Endodermal cell (in vitro differentiated cells): Measurements from ENCODE around the gene RAC3. TPM values are rescaled to one million over a fixed set of nuclear protein-coding genes. Genes with fewer than 3 reads are reported as not detected.

ENCODE experiments used
- DNase-seq: peaks from one replicate; pipeline ENCODE4 v3.0.0-alpha.2; 2017
- H3K27ac ChIP-seq: 2 replicates; pipeline ENCODE4 v1.5.1; 2013; ENCODE audit warnings: mild to moderate bottlenecking, low read depth, low read length, moderate library complexity
- H3K27me3 ChIP-seq: 2 replicates; pipeline ENCODE4 v1.6.1; 2013; ENCODE audit warnings: mild to moderate bottlenecking, low read length, moderate library complexity; ENCODE audit not compliant: insufficient read depth, control insufficient read depth, poor library complexity, severe bottlenecking
- H3K36me3 ChIP-seq: 2 replicates; pipeline ENCODE4 v1.7.0; 2013; ENCODE audit warnings: mild to moderate bottlenecking, low read length, moderate library complexity; ENCODE audit not compliant: control insufficient read depth, insufficient read depth
- H3K4me1 ChIP-seq: one replicate; pipeline ENCODE4 v1.7.0; 2013; ENCODE audit warnings: low read length; ENCODE audit not compliant: control insufficient read depth, insufficient read depth
- H3K4me3 ChIP-seq: 2 replicates; pipeline ENCODE4 v1.5.1; 2013; ENCODE audit warnings: mild to moderate bottlenecking, low read length, moderate library complexity
- H3K9ac ChIP-seq: 2 replicates; pipeline ENCODE4 v1.6.1; 2013; ENCODE audit warnings: mild to moderate bottlenecking, low read length, moderate library complexity; ENCODE audit not compliant: poor library complexity, severe bottlenecking; ENCODE audit errors: extremely low read depth
- H3K9me3 ChIP-seq: 2 replicates; pipeline ENCODE4 v1.6.1; 2013; ENCODE audit warnings: mild to moderate bottlenecking, low read length, moderate library complexity; ENCODE audit not compliant: control insufficient read depth
- H3K27ac Mint-ChIP-seq: 2 replicates; pipeline ENCODE4 v1.8.0; 2020; ENCODE audit warnings: mixed read lengths
- H3K27me3 Mint-ChIP-seq: 2 replicates; pipeline ENCODE4 v1.8.0; 2021; ENCODE audit warnings: mild to moderate bottlenecking, mixed read lengths; ENCODE audit not compliant: insufficient read depth
- H3K36me3 Mint-ChIP-seq: 2 replicates; pipeline ENCODE4 v1.8.0; 2020; ENCODE audit warnings: low read depth, mixed read lengths
- H3K4me1 Mint-ChIP-seq: 2 replicates; pipeline ENCODE4 v1.8.0; 2020; ENCODE audit warnings: mixed read lengths
- H3K4me3 Mint-ChIP-seq: 2 replicates; pipeline ENCODE4 v1.8.0; 2020; ENCODE audit warnings: mild to moderate bottlenecking, moderate library complexity, mixed read lengths
- H3K9me3 Mint-ChIP-seq: 2 replicates; pipeline ENCODE4 v1.8.0; 2020; ENCODE audit warnings: mild to moderate bottlenecking, mixed read lengths
- WGBS, 2 experiments: methylation state at CpG; one replicate each; pipeline versions ENCODE4 v1.1.5 to v1.1.7; 2013; ENCODE audit warnings: missing lambda C conversion rate in 2 of 2, mixed read lengths in 1 of 2; ENCODE audit not compliant: insufficient coverage in 1 of 2, insufficient read length in 1 of 2; 5-methylcytosine and 5-hydroxymethylcytosine counted together
- total RNA-seq, 2 donors: library from RNA; stranded (reverse); fragmentation: NEBNext Ultra II Directional in 1 of 2; extraction: Animal tissue kit (Norgen Biotek cat#: 25700) in 1 of 2; gene quantifications; 2 replicates in 1 of 2; 3 replicates in 1 of 2; pipeline ENCODE4 v1.2.1, GENCODE V29; 2021
- TF ChIP-seq, protein P1 (sequence below): fragments of 200-600 bp; sonication (generic); conservative IDR thresholded peaks from 2 replicates; pipeline ENCODE4 v1.5.0; 2021; ENCODE audit warnings: antibody characterized with exemption, mild to moderate bottlenecking

Gene RAC3
- total RNA-seq, 2 donors from 2014 or later: 45.7 to 53.9 TPM

DNA sequence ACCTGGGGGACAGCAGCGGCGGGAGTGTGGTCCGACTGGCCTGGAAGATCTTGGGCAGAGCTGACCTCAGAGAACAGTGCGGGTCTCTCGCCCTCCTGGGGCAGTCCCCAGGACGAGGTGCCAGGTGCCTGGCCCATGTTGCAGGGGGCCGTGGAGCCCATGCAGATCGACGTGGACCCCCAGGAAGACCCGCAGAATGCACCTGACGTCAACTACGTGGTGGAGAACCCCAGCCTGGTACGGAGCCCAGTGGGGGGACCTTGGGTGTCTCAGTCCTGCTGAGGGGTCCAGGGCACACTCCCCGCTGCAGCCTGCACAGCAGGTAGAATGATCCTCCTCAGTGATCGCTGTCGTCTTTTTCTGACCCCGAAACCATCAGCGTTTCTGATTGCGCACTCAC is 21.7 kb downstream of the RAC3 start:
- 89 to 92% methylated on average over 13 to 19 of the region's 19 CpGs for WGBS, 2 experiments
- TF ChIP-seq, protein P1, sequence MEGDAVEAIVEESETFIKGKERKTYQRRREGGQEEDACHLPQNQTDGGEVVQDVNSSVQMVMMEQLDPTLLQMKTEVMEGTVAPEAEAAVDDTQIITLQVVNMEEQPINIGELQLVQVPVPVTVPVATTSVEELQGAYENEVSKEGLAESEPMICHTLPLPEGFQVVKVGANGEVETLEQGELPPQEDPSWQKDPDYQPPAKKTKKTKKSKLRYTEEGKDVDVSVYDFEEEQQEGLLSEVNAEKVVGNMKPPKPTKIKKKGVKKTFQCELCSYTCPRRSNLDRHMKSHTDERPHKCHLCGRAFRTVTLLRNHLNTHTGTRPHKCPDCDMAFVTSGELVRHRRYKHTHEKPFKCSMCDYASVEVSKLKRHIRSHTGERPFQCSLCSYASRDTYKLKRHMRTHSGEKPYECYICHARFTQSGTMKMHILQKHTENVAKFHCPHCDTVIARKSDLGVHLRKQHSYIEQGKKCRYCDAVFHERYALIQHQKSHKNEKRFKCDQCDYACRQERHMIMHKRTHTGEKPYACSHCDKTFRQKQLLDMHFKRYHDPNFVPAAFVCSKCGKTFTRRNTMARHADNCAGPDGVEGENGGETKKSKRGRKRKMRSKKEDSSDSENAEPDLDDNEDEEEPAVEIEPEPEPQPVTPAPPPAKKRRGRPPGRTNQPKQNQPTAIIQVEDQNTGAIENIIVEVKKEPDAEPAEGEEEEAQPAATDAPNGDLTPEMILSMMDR: no peak
- Histone ChIP-seq H3K27me3 (no peaks in the 10 kb centered on the region), H3K4me1 (no peaks in the 10 kb centered on the region), H3K4me3 (peak overlapping the region; percentile 89), H3K9me3 (no peaks in the 10 kb centered on the region), H3K36me3 (peaks cover 47% of the 10 kb centered on the region), H3K9ac (peak overlapping the region; percentile 71), H3K27ac (no peak overlapping the region)
- peaks cover 11% of the 10 kb centered on the region for H3K36me3 Mint-ChIP-seq
- no peaks in the 10 kb centered on the region for H3K27me3 Mint-ChIP-seq
- H3K27ac Mint-ChIP-seq: no peak overlapping the region
- peaks cover 4% of the 10 kb centered on the region for H3K4me1 Mint-ChIP-seq
- peak overlapping the region; percentile 78 for H3K4me3 Mint-ChIP-seq
- DNase-seq: no peak
- H3K9me3 Mint-ChIP-seq: no peaks in the 10 kb centered on the region

DNA sequence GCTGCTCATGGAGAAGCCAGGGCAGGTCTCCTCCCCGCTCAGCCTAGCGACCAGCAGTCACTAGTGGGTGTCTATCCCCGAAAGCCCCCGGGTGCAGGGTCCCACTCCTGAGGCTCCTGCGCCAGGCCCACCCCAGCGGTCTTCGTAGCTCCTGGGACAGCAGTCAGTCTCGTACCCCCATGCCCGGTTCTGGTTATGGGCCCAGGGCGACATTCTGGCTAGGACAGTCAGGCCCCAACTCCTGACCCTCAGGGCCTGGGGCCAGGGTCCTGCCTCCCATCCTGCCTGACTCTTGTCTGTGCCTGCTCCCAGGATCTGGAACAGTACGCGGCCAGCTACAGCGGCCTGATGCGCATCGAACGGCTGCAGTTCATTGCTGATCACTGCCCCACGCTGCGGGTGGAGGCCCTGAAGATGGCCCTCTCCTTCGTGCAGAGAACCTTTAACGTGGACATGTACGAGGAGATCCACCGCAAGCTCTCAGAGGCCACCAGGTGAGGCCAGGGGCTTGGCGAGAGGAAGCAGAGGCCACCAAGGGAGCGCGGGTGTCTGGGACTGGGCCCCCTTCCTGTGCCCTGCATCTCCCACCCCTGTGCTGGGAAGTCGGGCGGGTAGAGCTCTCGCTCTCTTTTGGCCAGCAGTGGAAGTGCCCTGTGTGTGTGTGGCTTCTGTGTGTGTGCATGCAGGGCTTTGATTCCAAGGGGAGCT is 22.2 kb downstream of the RAC3 start:
- Histone ChIP-seq H3K27me3 (no peaks in the 10 kb centered on the region), H3K4me3 (no peak overlapping the region), H3K27ac (no peak overlapping the region), H3K9me3 (no peaks in the 10 kb centered on the region), H3K36me3 (peaks cover 47% of the 10 kb centered on the region), H3K9ac (no peak overlapping the region), H3K4me1 (no peaks in the 10 kb centered on the region)
- WGBS, 2 experiments: 96 to 98% methylated on average over 14 to 28 of the region's 28 CpGs
- Mint-ChIP-seq H3K4me3 (peak overlapping the region; percentile 78), H3K9me3 (no peaks in the 10 kb centered on the region), H3K27me3 (no peaks in the 10 kb centered on the region), H3K27ac (no peak overlapping the region), H3K36me3 (peaks cover 11% of the 10 kb centered on the region), H3K4me1 (peaks cover 4% of the 10 kb centered on the region)
- TF ChIP-seq, protein P1: no peak
- DNase-seq: no peak

DNA sequence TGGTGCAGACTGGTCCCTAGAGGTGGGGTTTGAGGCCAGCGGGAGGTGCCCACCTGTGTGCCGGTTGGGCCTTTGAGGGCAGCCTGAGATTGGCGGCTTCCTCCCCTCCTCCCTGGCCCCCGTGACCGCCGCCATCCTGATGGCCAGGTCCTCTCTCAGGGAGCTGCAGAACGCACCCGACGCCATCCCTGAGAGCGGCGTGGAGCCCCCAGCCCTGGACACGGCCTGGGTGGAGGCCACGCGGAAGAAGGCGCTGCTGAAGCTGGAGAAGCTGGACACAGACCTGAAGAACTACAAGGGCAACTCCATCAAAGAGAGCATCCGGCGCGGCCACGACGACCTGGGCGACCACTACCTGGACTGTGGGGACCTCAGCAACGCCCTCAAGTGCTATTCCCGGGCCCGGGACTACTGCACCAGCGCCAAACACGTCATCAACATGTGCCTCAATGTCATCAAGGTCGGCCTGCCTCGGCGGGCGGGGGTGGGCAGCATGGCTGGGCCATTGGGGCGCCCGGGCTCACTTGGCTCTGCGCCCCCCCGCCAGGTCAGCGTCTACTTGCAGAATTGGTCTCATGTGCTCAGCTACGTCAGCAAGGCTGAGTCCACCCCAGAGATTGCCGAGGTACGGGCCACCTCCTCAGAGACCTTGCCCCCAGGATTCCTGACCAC is 23.0 kb downstream of the RAC3 start:
- TF ChIP-seq, protein P1: no peak
- H3K27me3 Mint-ChIP-seq: no peaks in the 10 kb centered on the region
- Histone ChIP-seq H3K4me1 (no peaks in the 10 kb centered on the region), H3K9ac (no peak overlapping the region), H3K9me3 (no peaks in the 10 kb centered on the region), H3K36me3 (peaks cover 40% of the 10 kb centered on the region), H3K4me3 (no peak overlapping the region), H3K27ac (no peak overlapping the region), H3K27me3 (no peaks in the 10 kb centered on the region)
- H3K36me3 Mint-ChIP-seq: peaks cover 11% of the 10 kb centered on the region
- H3K4me1 Mint-ChIP-seq: peaks cover 4% of the 10 kb centered on the region
- no peak for DNase-seq
- 94 to 97% methylated on average over 24 to 38 of the region's 38 CpGs for WGBS, 2 experiments
- H3K9me3 Mint-ChIP-seq: no peaks in the 10 kb centered on the region
- H3K27ac Mint-ChIP-seq: no peak overlapping the region
- H3K4me3 Mint-ChIP-seq: no peak overlapping the region
